ENCODE measurements around the gene ZNF142. TPM values are rescaled to one million over a fixed set of nuclear protein-coding genes. Genes with fewer than 3 reads are reported as not detected.

ZNF142 gene
- total and polyA plus RNA-seq, 2 of the 4 experiments (the other 2 are of a cell fraction) = 4.3 to 9.7 TPM

GRCh38 chr2:218627939-218628338 lies 31.5 kb downstream of the ZNF142 start:
- BruUV-seq (replicated peaks) = no TSS peak
- Histone ChIP-seq H2BK5ac (ENCODE audit: low read depth, low read length, poor library complexity, severe bottlenecking) (no peak overlapping the region), H3K4me1 (ENCODE audit: control insufficient read depth, insufficient read depth, low read length) (peaks cover 3% of the 10 kb centered on the region), H3K56ac (ENCODE audit: extremely low read depth, insufficient read depth, low read length) (no peak overlapping the region), H3K4me3 (ENCODE audit: insufficient read depth, low read depth, low read length) (no peak overlapping the region), H3K79me1 (ENCODE audit: low read depth in 1 of 2, low read length in 2 of 2) (no peaks in the 10 kb centered on the region), H2AFZ (replicated peaks; ENCODE audit: low read length, poor library complexity) (no peak overlapping the region), H4K91ac (ENCODE audit: insufficient read depth, low read depth, low read length) (no peak overlapping the region), H3K9me3 (ENCODE audit: control insufficient read depth, insufficient read depth, low read length) (no peaks in the 10 kb centered on the region), H3K36me3 (ENCODE audit: control insufficient read depth, insufficient read depth, low read length) (no peaks in the 10 kb centered on the region), H3K4me2 (ENCODE audit: low read depth, low read length) (no peak overlapping the region), H2AK9ac (replicated peaks; ENCODE audit: low read depth, low read length, poor library complexity) (no peak overlapping the region), H2BK20ac (ENCODE audit: low read depth, low read length) (no peak overlapping the region), H4K5ac (ENCODE audit: low read depth, low read length) (no peak overlapping the region), H4K20me1 (ENCODE audit: insufficient read depth, low read length) (no peaks in the 10 kb centered on the region), H3K27ac (ENCODE audit: insufficient read depth, low read length) (no peak overlapping the region), H2BK120ac (ENCODE audit: low read depth, low read length) (no peak overlapping the region), H3K9me1 (ENCODE audit: insufficient read depth, low read length) (peaks cover 3% of the 10 kb centered on the region; the same call in 1 of the 2 replicates), H3K27me3 (ENCODE audit: control insufficient read depth, insufficient read depth, low read length) (no peaks in the 10 kb centered on the region), H3K4ac (ENCODE audit: low read depth, low read length) (no peak overlapping the region), H4K8ac (ENCODE audit: low read depth in 2 of 2, low read length in 2 of 2) (no peak overlapping the region), H3K14ac (replicated peaks; ENCODE audit: low read depth, low read length) (no peak overlapping the region), H2AK5ac (ENCODE audit: low read depth, low read length) (no peak overlapping the region), H3K18ac (ENCODE audit: low read depth, low read length) (no peak overlapping the region), H3K23ac (ENCODE audit: low read depth, low read length) (no peak overlapping the region), H2BK15ac (ENCODE audit: low read depth, low read length) (no peak overlapping the region), H3K9ac (ENCODE audit: low read depth, low read length) (no peak overlapping the region)
- 100% methylated on average over 3 of the region's 4 CpGs; no CpG with 5 or more reads in 1 of the 2 experiments for WGBS, 2 experiments (ENCODE audit: extremely low coverage in 2 of 2, insufficient read length in 1 of 2)
- POLR2A ChIA-PET (ENCODE audit: unreplicated experiment) = no interaction called here
- CTCF ChIA-PET = no interaction called here
- in situ Hi-C loops (cut with MboI; ENCODE audit: low sequenced_read_pairs) (no loop called here), dilution Hi-C loops (cut with HindIII; ENCODE audit: low sequenced_read_pairs, unreplicated experiment) (no loop called here), intact Hi-C loops (cut with micrococcal nuclease) (no loop called here)
- no peak for DNase-seq
- TF ChIP-seq USF2 (IDR thresholded peaks at IDR 0.05; ENCODE audit: low read depth, low read length) (no peak), NFE2L2 (IDR thresholded peaks at IDR 0.05; ENCODE audit: low read depth, low read length) (no peak), BHLHE40 (IDR thresholded peaks at IDR 0.05; ENCODE audit: low read depth, low read length) (no peak), RCOR1 (IDR thresholded peaks at IDR 0.05; ENCODE audit: insufficient replicate concordance, low read length) (no peak), MAFK (IDR thresholded peaks at IDR 0.05; ENCODE audit: low read depth, low read length) (no peak)
- no peak for ATAC-seq (ENCODE audit: low read depth)
